Amniotic epithelial cell (primary cell): ENCODE data around the gene PANX1.

Source experiments
- DNase-seq: peaks from one replicate; pipeline ENCODE4 v3.0.0-alpha.2; 2010; ENCODE audit warnings: low read depth

Gene PANX1

GRCh38 chr11:94185416-94186084 is 56.9 kb downstream of the PANX1 start:
- DNase-seq = peak; percentile 85

GRCh38 chr11:94186342-94187203 is 57.9 kb downstream of the PANX1 start:
- no peak for DNase-seq

GRCh38 chr11:94193288-94193687 is 64.6 kb downstream of the PANX1 start:
- peak; percentile 42 for DNase-seq

GRCh38 chr11:94194712-94195111 is 66.1 kb downstream of the PANX1 start:
- no peak for DNase-seq

- no peak for DNase-seq
Observed at GRCh38 chr11:94196363-94196762, 67.7 kb downstream of the PANX1 start.

GRCh38 chr11:94198718-94199117 is 70.1 kb downstream of the PANX1 start:
- no peak for DNase-seq

- DNase-seq = no peak
Observed at GRCh38 chr11:94199136-94200130, 70.8 kb downstream of the PANX1 start.

- no peak for DNase-seq
Observed at GRCh38 chr11:94201004-94201465, 72.4 kb downstream of the PANX1 start.

GRCh38 chr11:94203070-94203469 is 74.4 kb downstream of the PANX1 start:
- DNase-seq = no peak

GRCh38 chr11:94211261-94211830 is 82.7 kb downstream of the PANX1 start:
- no peak for DNase-seq

- no peak for DNase-seq
Observed at GRCh38 chr11:94212898-94213297, 84.3 kb downstream of the PANX1 start.

GRCh38 chr11:94217705-94218104 is 89.1 kb downstream of the PANX1 start:
- DNase-seq = no peak

- DNase-seq = peak; percentile 8
Observed at GRCh38 chr11:94218372-94218771, 89.7 kb downstream of the PANX1 start.

GRCh38 chr11:94219771-94220170 is 91.1 kb downstream of the PANX1 start:
- no peak for DNase-seq

- DNase-seq = peak; percentile 20
Observed at GRCh38 chr11:94224078-94224477, 95.4 kb downstream of the PANX1 start.
